Activated naive CD8-positive, alpha-beta T cell treated with anti-CD3 and anti-CD28 coated beads for 36 hours (primary cell): Measurements from ENCODE around the gene PABPN1L. TPM values are rescaled to one million over a fixed set of nuclear protein-coding genes. Genes with fewer than 3 reads are reported as not detected.

Experiments
- DNase-seq: peaks from one replicate; pipeline ENCODE4 v3.0.0; 2021
- H3K27ac Mint-ChIP-seq: one replicate; pipeline ENCODE4 v1.8.0; 2022; ENCODE audit warnings: mild to moderate bottlenecking, moderate library complexity, mixed read lengths
- H3K27me3 Mint-ChIP-seq: one replicate; pipeline ENCODE4 v1.8.0; 2022; ENCODE audit warnings: mild to moderate bottlenecking, mixed read lengths
- H3K36me3 Mint-ChIP-seq: one replicate; pipeline ENCODE4 v1.8.0; 2021; ENCODE audit warnings: mild to moderate bottlenecking, mixed read lengths
- H3K4me1 Mint-ChIP-seq: one replicate; pipeline ENCODE4 v1.8.0; 2021; ENCODE audit warnings: mixed read lengths
- H3K4me3 Mint-ChIP-seq: one replicate; pipeline ENCODE4 v1.8.0; 2022; ENCODE audit warnings: mild to moderate bottlenecking, moderate library complexity, mixed read lengths
- H3K9me3 Mint-ChIP-seq: one replicate; pipeline ENCODE4 v1.8.0; 2022; ENCODE audit warnings: mixed read lengths
- total RNA-seq, 2 experiments: library from RNA; stranded (reverse); gene quantifications; one replicate each; pipeline ENCODE4 v1.2.3, GENCODE V29; 2021

Gene PABPN1L
- total RNA-seq, 2 experiments from 2014 or later, result not detected

DNA sequence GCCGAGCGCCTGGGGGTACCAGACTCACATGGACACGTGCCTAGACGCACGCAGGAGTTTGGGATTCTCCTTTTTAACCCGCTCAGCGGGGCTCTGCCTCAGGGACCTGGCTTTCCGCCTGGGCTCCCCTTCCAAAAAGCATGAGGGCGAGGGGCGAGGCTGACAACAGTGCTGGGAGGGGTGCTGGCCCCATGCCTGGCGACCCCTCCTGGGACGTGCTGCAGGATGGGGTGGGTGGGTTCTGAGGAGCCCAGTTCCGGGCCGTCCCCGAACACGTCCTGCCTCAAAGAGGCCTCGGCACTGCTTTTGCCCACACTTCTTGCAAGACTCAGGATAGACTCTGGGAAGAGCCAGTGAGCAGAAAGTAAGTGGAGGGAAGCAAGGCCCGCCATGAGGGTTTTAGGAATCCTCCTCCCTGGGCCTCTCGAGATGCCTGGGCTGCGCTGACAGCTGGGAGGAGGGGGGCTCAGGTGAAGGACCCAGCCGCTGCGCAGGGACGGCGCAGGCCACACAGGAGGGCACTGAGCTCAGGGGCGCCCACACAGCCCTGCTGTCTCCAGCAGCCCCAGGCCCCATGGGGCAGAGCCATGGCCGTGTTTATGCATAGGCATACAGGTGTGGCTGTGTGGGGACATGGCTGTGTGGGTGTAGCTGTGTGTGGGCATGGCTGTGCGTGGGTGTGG is 15.4 kb upstream of the PABPN1L start:
- H3K27me3 Mint-ChIP-seq, result no peaks in the 10 kb centered on the region
- H3K4me1 Mint-ChIP-seq, result no peaks in the 10 kb centered on the region
- H3K4me3 Mint-ChIP-seq, result no peak overlapping the region
- DNase-seq, result no peak
- H3K36me3 Mint-ChIP-seq, result no peaks in the 10 kb centered on the region
- H3K27ac Mint-ChIP-seq, result no peak overlapping the region
- H3K9me3 Mint-ChIP-seq, result peaks cover 1% of the 10 kb centered on the region

DNA sequence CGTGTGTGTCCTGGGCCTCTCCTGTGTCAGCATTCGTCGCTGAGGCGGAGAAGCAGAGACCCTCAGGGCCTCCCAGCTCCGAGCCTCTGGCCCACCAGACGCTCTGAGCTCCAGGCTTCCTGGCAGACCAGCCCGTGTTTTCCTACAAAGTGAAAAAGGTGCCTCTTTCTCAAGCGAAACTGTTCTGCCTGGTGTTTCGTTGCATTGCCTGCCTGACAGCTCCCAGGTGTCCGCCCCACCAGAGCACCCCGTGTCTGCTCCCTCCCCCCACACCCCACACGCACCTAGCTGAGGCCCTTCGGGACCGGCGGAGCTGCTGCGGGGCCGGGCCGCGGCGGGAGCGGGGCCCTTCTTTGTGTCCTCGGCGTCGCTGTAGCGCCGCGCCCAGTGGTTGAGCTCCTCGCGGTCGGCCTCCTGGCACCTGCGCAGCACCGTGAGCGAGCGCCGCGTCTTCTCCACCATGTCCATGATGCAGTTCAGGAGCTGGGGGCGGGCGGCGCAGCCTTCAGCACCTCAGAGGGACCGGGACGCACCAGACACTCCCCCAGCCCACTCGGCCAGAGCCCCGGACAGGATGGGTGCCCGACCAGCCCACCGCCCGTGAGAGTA is 14.7 kb upstream of the PABPN1L start:
- no peaks in the 10 kb centered on the region for H3K36me3 Mint-ChIP-seq
- H3K27ac Mint-ChIP-seq, result no peak overlapping the region
- no peaks in the 10 kb centered on the region for H3K4me1 Mint-ChIP-seq
- DNase-seq, result no peak
- no peak overlapping the region for H3K4me3 Mint-ChIP-seq
- peaks cover 1% of the 10 kb centered on the region for H3K9me3 Mint-ChIP-seq
- no peaks in the 10 kb centered on the region for H3K27me3 Mint-ChIP-seq

DNA sequence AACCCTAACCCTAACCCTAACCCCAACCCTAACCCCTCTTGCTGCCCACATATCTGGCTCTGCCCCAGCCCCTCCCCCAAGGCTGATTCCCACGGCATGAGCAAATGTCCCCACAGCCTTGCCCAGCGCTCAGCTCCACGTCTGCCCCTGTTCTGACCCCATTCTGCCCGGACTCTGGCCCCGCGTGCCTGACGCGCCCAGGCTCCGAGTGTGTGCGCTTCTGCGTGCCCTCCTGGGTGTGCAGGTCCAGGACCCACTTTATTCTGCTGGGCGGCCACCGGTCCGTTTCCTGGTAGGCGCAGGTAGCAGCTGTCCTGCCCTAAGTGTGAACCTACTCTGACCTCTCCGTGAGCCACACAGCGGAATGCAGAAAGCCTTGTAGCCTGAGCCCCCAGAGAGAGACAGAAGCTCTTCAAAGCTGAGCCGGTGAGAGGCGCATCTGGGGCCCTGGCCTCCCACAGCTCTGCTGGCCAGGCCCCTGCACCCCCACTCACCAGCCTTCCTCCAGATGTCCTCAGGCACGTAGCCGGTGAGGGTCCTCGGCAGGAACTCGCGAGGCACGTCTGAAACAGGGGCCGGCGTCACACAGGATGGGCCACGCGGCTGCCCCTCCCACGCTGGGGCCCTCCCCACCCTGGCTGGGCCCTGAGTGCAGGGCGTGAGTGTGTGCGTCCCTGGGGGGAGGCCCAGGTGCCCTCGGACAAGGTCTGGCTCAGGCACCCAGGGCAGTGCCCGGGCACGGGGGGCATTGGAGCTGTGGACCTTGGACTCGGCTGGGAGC is 14.0 kb upstream of the PABPN1L start:
- no peak overlapping the region for H3K4me3 Mint-ChIP-seq
- no peaks in the 10 kb centered on the region for H3K27me3 Mint-ChIP-seq
- H3K36me3 Mint-ChIP-seq, result no peaks in the 10 kb centered on the region
- H3K9me3 Mint-ChIP-seq, result peaks cover 1% of the 10 kb centered on the region
- H3K27ac Mint-ChIP-seq, result no peak overlapping the region
- no peaks in the 10 kb centered on the region for H3K4me1 Mint-ChIP-seq
- DNase-seq, result no peak

DNA sequence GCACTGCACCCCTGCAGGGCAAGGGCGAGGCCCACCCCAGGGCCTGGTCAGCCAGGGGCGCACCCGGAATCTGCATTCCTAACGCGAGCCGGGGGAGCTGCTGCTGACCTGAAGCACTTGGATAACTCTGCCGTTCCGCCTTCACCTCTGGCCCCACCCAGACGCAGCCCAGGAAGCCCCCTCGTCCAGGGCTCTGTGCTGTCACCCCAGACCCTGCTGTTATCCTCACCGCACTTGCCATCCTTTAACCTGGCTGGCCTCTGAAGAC is 13.3 kb upstream of the PABPN1L start:
- Mint-ChIP-seq H3K27me3 (no peaks in the 10 kb centered on the region), H3K4me3 (no peak overlapping the region), H3K36me3 (no peaks in the 10 kb centered on the region), H3K9me3 (peaks cover 1% of the 10 kb centered on the region), H3K27ac (no peak overlapping the region), H3K4me1 (no peaks in the 10 kb centered on the region)
- no peak for DNase-seq

GRCh38 chr16:88878967-88879787 is 12.7 kb upstream of the PABPN1L start:
- H3K27ac Mint-ChIP-seq, result no peak overlapping the region
- H3K36me3 Mint-ChIP-seq, result no peaks in the 10 kb centered on the region
- DNase-seq, result no peak
- H3K4me1 Mint-ChIP-seq, result no peaks in the 10 kb centered on the region
- H3K4me3 Mint-ChIP-seq, result no peak overlapping the region
- no peaks in the 10 kb centered on the region for H3K27me3 Mint-ChIP-seq
- H3K9me3 Mint-ChIP-seq, result peaks cover 1% of the 10 kb centered on the region

GRCh38 chr16:88878356-88878755 is 11.9 kb upstream of the PABPN1L start:
- H3K4me1 Mint-ChIP-seq, result no peaks in the 10 kb centered on the region
- H3K9me3 Mint-ChIP-seq, result peaks cover 1% of the 10 kb centered on the region

GRCh38 chr16:88877564-88878289 is 11.3 kb upstream of the PABPN1L start:
- Mint-ChIP-seq H3K36me3 (no peaks in the 10 kb centered on the region), H3K4me3 (no peak overlapping the region), H3K9me3 (peaks cover 1% of the 10 kb centered on the region), H3K27ac (no peak overlapping the region), H3K4me1 (no peaks in the 10 kb centered on the region), H3K27me3 (no peaks in the 10 kb centered on the region)
- no peak for DNase-seq

More at GRCh38 chr16:88878356-88878755, 11.9 kb upstream of the PABPN1L start:
- H3K4me3 Mint-ChIP-seq, result no peak overlapping the region
- H3K27ac Mint-ChIP-seq, result no peak overlapping the region
- H3K27me3 Mint-ChIP-seq, result no peaks in the 10 kb centered on the region
- DNase-seq, result no peak
- no peaks in the 10 kb centered on the region for H3K36me3 Mint-ChIP-seq

GRCh38 chr16:88876942-88877526 is 10.6 kb upstream of the PABPN1L start:
- H3K27me3 Mint-ChIP-seq, result no peaks in the 10 kb centered on the region
- H3K36me3 Mint-ChIP-seq, result no peaks in the 10 kb centered on the region
- no peaks in the 10 kb centered on the region for H3K4me1 Mint-ChIP-seq
- H3K9me3 Mint-ChIP-seq, result no peaks in the 10 kb centered on the region
- no peak overlapping the region for H3K4me3 Mint-ChIP-seq
- DNase-seq, result no peak
- H3K27ac Mint-ChIP-seq, result no peak overlapping the region

DNA sequence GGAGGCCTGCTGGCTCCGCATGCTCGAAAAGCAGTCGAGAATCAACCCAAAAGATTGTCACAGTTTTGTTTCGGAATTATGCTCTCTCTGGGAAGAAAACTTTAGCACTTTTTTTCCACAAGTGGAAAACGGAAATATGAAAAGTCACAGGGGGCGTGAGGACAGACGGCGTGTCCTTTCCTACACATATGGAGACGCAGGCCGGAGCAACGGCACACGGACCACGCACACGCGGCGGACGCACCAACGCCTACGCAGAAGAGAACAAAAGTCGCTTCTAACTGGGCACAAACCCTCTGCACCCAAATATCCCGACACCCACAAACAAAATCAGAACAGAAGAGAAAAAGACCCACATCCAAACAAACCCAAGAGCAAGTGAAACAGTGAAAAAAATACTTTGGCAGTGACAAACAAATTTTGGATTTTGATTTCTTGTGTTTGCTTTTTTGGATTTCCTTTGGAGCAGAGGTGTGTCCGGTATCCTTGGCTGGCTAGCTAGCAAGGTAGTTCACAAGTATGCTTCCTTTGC is 9.3 kb upstream of the PABPN1L start:
- H3K27me3 Mint-ChIP-seq, result peaks cover 6% of the 10 kb centered on the region
- no peaks in the 10 kb centered on the region for H3K36me3 Mint-ChIP-seq
- H3K4me1 Mint-ChIP-seq, result no peaks in the 10 kb centered on the region
- no peaks in the 10 kb centered on the region for H3K9me3 Mint-ChIP-seq
- no peak for DNase-seq
- no peak overlapping the region for H3K27ac Mint-ChIP-seq
- no peak overlapping the region for H3K4me3 Mint-ChIP-seq

DNA sequence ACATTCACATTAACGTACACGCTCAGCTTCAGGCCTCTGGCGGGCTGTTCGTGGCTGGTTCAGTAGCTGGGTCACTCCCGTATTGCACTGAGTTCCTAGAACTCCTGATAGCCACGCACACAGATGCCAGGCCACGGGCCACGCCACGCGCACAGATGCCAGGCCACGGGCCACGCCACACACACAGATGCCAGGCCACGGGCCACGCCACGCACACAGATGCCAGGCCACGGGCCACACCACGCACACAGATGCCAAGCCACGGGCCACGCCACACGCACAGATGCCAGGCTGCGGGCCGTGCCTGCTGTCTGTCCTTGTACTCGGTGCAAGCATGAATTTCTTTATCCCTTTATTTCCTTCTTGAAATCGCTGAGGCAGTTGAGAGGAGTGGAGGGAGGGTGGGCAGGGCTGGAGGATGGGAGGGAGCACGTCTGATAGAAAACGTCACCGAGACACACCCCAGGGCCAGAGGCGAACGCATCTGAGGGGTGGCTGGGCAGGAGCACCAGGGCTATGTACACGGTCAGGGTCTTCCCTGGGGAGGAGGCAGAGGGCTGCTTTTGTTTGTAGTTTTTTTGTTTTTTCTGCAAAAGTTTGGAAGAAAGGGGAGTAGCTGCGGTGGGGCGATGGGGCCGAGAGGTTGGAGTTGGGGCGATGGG is 8.6 kb upstream of the PABPN1L start:
- no peak for DNase-seq
- H3K27ac Mint-ChIP-seq, result no peak overlapping the region
- H3K27me3 Mint-ChIP-seq, result peaks cover 10% of the 10 kb centered on the region
- no peaks in the 10 kb centered on the region for H3K4me1 Mint-ChIP-seq
- H3K36me3 Mint-ChIP-seq, result no peaks in the 10 kb centered on the region
- no peaks in the 10 kb centered on the region for H3K9me3 Mint-ChIP-seq
- no peak overlapping the region for H3K4me3 Mint-ChIP-seq

GRCh38 chr16:88872650-88873331 is 6.3 kb upstream of the PABPN1L start:
- no peak overlapping the region for H3K4me3 Mint-ChIP-seq
- H3K27ac Mint-ChIP-seq, result no peak overlapping the region
- no peaks in the 10 kb centered on the region for H3K4me1 Mint-ChIP-seq
- peaks cover 10% of the 10 kb centered on the region for H3K27me3 Mint-ChIP-seq
- DNase-seq, result no peak
- H3K36me3 Mint-ChIP-seq, result no peaks in the 10 kb centered on the region
- no peaks in the 10 kb centered on the region for H3K9me3 Mint-ChIP-seq

- Mint-ChIP-seq H3K27me3 (peaks cover 10% of the 10 kb centered on the region), H3K27ac (no peak overlapping the region), H3K4me1 (no peaks in the 10 kb centered on the region), H3K4me3 (no peak overlapping the region), H3K9me3 (no peaks in the 10 kb centered on the region), H3K36me3 (no peaks in the 10 kb centered on the region)
- no peak for DNase-seq
These were observed 5.4 kb upstream of the PABPN1L start for GRCh38 chr16:88871730-88872416.

DNA sequence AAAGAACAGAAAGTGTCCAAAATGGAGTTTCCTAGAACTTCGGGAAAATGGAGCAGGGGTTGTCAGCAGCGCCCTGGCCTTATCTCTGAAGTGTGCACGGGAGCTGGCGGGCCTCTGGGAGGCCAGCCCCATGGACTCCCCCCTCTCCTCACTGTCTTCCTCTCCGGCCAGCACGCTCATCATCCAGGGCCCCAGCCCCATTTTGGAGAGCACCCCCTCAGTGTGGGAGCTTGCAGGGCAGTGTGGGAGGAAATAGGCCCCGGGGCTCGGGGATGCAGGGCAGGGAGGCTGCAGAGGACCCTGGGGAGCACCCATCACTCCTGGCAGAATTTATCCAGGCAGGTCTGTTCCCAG is 4.9 kb upstream of the PABPN1L start:
- H3K27me3 Mint-ChIP-seq, result peaks cover 10% of the 10 kb centered on the region
- no peak for DNase-seq
- no peak overlapping the region for H3K4me3 Mint-ChIP-seq
- no peaks in the 10 kb centered on the region for H3K36me3 Mint-ChIP-seq
- no peak overlapping the region for H3K27ac Mint-ChIP-seq
- no peaks in the 10 kb centered on the region for H3K4me1 Mint-ChIP-seq
- no peaks in the 10 kb centered on the region for H3K9me3 Mint-ChIP-seq
